NT2/D1 (cell line): ENCODE measurements around the gene CRB1.

Experiments used
- DNase-seq: peaks from one replicate; pipeline ENCODE4 v3.0.0-alpha.2; 2011; ENCODE audit warnings: low read depth, low spot score
- H3K27me3 ChIP-seq: 2 replicates; pipeline ENCODE4 v1.6.0; 2011; ENCODE audit warnings: mild to moderate bottlenecking; ENCODE audit not compliant: insufficient read length, insufficient read depth
- H3K36me3 ChIP-seq: 2 replicates; pipeline ENCODE4 v1.6.1; 2011; ENCODE audit warnings: mild to moderate bottlenecking, low read length, mixed read lengths; ENCODE audit not compliant: insufficient read depth, insufficient read length
- H3K4me1 ChIP-seq: 2 replicates; pipeline ENCODE4 v1.5.1; 2011; ENCODE audit not compliant: insufficient read depth, insufficient read length
- H3K4me3 ChIP-seq: 2 replicates; pipeline ENCODE4 v1.5.1; 2011; ENCODE audit warnings: low read depth; ENCODE audit not compliant: insufficient read length
- H3K9ac ChIP-seq: 2 replicates; pipeline ENCODE4 v1.6.0; 2011; ENCODE audit warnings: low read depth; ENCODE audit not compliant: insufficient read length
- H3K9me3 ChIP-seq: 2 replicates; pipeline ENCODE4 v1.5.1; 2011; ENCODE audit warnings: mild to moderate bottlenecking, low read length; ENCODE audit not compliant: insufficient read depth
- SUZ12 ChIP-seq: IDR thresholded peaks from 2 replicates; pipeline ENCODE4 v1.6.1; 2011; ENCODE audit not compliant: insufficient read length, insufficient read depth; ENCODE audit errors: extremely low read depth
- YY1 ChIP-seq: IDR thresholded peaks from 2 replicates; pipeline ENCODE4 v1.6.1; 2011; ENCODE audit not compliant: insufficient read length, insufficient read depth
- ZNF274 ChIP-seq: IDR thresholded peaks from 2 replicates; pipeline ENCODE4 v1.6.1; 2011; ENCODE audit warnings: mild to moderate bottlenecking, low read depth, low read length

CRB1 gene

DNA sequence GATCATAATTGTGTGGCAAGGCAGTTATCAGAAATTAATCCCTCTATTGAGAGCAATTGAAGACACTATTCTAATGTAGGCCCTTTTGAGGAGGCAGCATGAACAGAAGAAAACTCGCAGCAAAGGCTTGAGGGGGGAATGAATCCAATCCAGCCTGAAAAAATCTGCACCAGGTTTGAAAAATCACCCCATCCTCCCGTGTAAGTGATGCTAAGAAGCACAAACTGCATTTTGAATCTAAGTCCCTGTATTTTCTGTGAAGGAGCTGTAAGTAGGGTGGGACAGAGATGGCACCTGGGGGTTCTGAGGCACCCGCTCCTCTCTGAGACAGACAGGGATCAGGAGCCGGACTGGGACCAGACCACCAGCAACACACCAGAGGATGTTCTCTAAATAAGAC, at the start of gene CRB1:
Gene CRB1, plus strand, starts transcription at position 241 of the 400 bp plus-strand sequence. CDS start 161 bp downstream, outside the sequence.
- Histone ChIP-seq H3K9ac (no peak within 1 kb of the TSS), H3K9me3 (no peaks in the 10 kb centered on the region), H3K36me3 (no peaks in the 10 kb centered on the region), H3K4me1 (peaks cover 1% of the 10 kb centered on the region), H3K27me3 (no peaks in the 10 kb centered on the region), H3K4me3 (no peak within 1 kb of the TSS)
- no peak for DNase-seq
- no peak for TF ChIP-seq ZNF274
- TF ChIP-seq YY1, result no peak
- TF ChIP-seq SUZ12, result no peak

DNA sequence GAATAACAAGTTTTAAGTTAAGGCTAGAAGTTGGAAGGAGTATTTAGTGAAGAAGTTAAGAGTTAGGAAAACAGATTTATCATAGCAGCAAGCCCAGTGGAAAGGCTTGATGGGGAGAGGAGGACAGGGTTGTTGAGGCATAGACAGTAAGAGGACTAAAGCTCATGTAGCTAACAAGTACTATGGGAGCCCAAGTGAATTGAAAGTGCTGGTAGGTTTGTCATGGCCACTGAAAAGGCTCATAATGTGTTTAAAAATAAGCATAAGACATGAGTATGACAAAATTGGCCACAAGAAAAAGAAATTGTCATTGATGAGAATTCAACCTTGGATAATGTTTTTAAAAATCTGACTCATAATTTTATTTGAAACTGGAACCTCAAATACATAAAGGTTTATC, 49.2 kb upstream of the CRB1 start:
- H3K9ac ChIP-seq, result no peak overlapping the region
- TF ChIP-seq YY1 (no peak), ZNF274 (no peak), SUZ12 (no peak)
- no peaks in the 10 kb centered on the region for H3K27me3 ChIP-seq
- no peaks in the 10 kb centered on the region for H3K9me3 ChIP-seq
- no peak overlapping the region for H3K4me3 ChIP-seq
- no peaks in the 10 kb centered on the region for H3K36me3 ChIP-seq
- no peak for DNase-seq
- H3K4me1 ChIP-seq, result no peaks in the 10 kb centered on the region

DNA sequence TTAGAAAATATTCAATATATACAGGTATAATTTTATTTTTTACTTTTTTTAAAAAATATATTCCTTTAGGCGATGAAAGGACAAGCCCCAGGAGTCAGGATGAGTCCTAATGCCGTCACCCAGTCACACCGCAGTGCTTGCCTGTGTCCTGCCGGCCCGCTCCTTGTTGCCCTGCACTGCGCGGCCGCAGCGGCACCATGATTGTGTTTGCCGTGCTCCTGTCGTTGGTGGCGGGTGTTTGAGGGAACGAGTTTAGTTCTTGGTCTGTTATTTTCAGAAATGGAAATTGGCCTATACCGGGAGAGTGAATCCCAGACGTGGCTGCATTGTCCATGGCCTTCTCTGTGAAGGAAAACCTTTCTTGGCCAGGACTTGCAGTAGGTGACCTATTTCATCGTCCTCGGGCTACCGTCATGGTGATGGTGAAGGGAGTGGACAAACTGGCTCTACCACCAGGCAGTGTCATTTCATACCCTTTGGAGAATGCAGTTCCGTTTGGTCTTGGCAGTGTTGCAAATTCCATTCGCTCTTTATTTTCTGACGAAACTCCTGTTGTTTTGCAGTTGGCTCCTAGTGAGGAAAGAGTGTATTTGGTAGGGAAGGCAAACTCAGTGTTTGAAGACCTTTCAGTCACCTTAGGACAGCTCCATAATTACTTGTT, 45.9 kb upstream of the CRB1 start:
- no peak for TF ChIP-seq SUZ12
- no peak for TF ChIP-seq ZNF274
- TF ChIP-seq YY1, result no peak
- no peaks in the 10 kb centered on the region for H3K36me3 ChIP-seq
- no peaks in the 10 kb centered on the region for H3K27me3 ChIP-seq
- H3K9ac ChIP-seq, result no peak overlapping the region
- no peaks in the 10 kb centered on the region for H3K4me1 ChIP-seq
- H3K4me3 ChIP-seq, result no peak overlapping the region
- DNase-seq, result no peak
- no peaks in the 10 kb centered on the region for H3K9me3 ChIP-seq

DNA sequence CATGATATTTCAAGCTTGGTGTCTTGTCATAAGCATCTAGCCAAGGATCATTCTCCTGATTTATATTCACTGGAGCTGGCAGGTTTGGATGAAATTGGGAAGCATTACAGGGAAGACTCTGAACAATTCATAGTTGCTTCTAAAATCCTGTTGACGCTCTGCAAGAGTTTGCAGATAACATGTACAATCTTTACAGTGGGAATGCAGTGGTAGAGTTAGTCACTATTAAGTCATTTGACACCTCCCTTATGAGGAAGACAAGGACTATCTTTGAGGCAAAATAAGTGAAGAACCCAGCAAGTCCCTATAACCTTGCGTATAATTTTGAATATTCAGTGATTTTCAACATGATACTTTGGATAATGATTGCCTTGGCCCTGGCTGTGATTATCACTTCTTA, 45.3 kb upstream of the CRB1 start:
- TF ChIP-seq SUZ12, result no peak
- no peak for TF ChIP-seq ZNF274
- TF ChIP-seq YY1, result no peak
- Histone ChIP-seq H3K36me3 (no peaks in the 10 kb centered on the region), H3K9ac (no peak overlapping the region), H3K4me3 (no peak overlapping the region), H3K27me3 (no peaks in the 10 kb centered on the region), H3K4me1 (no peaks in the 10 kb centered on the region), H3K9me3 (no peaks in the 10 kb centered on the region)
- DNase-seq, result no peak

DNA sequence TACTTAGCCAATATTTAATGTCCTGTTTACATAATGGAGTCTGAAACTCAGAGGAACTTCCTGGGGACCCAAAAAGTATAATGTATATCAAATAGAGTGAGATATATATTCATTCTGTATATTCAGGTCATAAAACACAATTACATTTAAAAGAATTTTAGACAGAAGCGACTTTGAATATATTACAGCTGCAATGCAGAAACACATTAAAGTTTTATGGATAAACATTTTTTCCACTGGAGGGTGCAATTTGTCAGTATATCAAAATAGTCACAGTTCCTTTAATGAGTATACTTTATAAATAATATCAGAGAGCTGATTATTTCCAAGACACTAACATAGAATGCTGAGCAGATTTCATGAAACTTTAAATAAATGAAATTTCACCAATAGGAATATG, 43.9 kb upstream of the CRB1 start:
- no peaks in the 10 kb centered on the region for H3K9me3 ChIP-seq
- H3K4me1 ChIP-seq, result no peaks in the 10 kb centered on the region
- DNase-seq, result no peak
- no peak overlapping the region for H3K4me3 ChIP-seq
- H3K9ac ChIP-seq, result no peak overlapping the region
- TF ChIP-seq ZNF274 (no peak), YY1 (no peak), SUZ12 (no peak)
- H3K27me3 ChIP-seq, result no peaks in the 10 kb centered on the region
- H3K36me3 ChIP-seq, result no peaks in the 10 kb centered on the region

DNA sequence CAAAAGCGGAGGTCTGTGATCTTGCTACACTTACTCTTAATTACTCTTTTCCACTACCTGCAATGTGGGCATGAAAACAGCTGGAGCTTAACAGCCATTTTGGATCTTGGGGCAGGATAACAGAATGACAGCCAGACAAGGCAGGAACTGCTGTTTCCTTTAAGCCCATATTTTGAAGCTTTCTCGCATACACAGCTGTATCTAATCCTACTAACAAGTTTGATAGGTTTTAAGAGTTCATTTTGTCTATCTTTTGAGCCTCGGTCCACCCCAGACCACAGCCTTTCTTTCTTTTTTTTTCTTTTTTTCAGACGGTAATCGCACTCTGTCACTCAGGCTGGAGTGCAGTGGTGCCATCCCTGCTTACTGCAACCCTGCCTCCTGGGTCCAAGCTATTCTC, 42.4 kb upstream of the CRB1 start:
- no peak for DNase-seq
- H3K36me3 ChIP-seq, result no peaks in the 10 kb centered on the region
- H3K4me1 ChIP-seq, result no peaks in the 10 kb centered on the region
- no peak overlapping the region for H3K4me3 ChIP-seq
- H3K27me3 ChIP-seq, result no peaks in the 10 kb centered on the region
- no peaks in the 10 kb centered on the region for H3K9me3 ChIP-seq
- H3K9ac ChIP-seq, result no peak overlapping the region
- TF ChIP-seq SUZ12, result no peak
- TF ChIP-seq YY1, result no peak
- TF ChIP-seq ZNF274, result no peak

DNA sequence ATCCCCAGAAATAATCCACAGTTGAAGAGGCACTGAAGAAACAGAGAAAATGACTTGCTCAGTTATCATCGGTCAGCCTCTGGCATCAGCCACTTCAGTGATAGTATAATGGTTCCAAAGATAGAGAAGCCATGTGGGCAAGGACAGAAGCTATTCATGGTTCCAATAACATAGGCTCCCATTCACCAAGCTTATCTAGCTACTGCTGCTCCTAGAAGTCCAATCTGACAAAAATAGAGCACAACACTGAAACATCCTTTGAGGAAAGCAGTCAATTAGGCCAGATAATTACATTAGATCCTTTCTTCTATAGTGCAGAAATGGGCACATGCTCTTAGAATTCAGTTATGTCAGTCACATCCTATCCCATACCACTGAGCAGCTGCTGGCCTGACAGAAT, 33.5 kb upstream of the CRB1 start:
- no peaks in the 10 kb centered on the region for H3K4me1 ChIP-seq
- H3K36me3 ChIP-seq, result no peaks in the 10 kb centered on the region
- no peak for TF ChIP-seq SUZ12
- TF ChIP-seq ZNF274, result no peak
- TF ChIP-seq YY1, result no peak
- no peak overlapping the region for H3K4me3 ChIP-seq
- no peak overlapping the region for H3K9ac ChIP-seq
- H3K9me3 ChIP-seq, result no peaks in the 10 kb centered on the region
- DNase-seq, result no peak
- H3K27me3 ChIP-seq, result no peaks in the 10 kb centered on the region
